Measurements from ENCODE around the gene CNOT3.
"Not testable (repeated sequence)": the region's sequence is repeated elsewhere in the genome, so short reads cannot be mapped to it uniquely, and the experiment has no call there.

CNOT3 gene

DNA sequence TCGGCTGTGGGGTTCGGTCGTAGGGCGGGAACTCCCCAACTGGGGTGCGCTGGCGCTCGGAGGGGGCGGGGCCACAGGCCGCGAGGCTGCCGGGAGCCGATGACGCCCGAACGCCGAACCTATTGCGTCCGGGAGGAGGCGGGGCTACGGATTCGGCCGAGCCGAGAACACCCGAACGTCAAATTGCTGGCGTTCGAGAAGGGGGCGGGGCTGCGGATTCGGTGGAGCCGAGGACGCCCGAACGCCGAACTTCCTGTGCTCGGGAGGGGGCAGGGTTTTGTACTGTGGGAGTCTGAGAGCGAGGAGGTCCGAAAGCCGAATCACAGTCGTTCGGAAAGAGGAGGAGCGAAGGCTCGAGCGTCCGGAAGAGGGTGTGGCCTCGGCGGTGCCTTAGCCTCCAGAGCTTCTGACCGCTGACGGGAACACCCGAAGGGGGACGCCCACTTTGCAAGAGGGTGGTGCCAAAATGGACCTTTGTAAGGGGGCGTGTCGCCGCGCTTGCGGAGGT lies 53.0 kb downstream of the CNOT3 start:
- in situ Hi-C loops (cut with MboI; ENCODE audit: low sequenced_read_pairs): no loop called here

DNA sequence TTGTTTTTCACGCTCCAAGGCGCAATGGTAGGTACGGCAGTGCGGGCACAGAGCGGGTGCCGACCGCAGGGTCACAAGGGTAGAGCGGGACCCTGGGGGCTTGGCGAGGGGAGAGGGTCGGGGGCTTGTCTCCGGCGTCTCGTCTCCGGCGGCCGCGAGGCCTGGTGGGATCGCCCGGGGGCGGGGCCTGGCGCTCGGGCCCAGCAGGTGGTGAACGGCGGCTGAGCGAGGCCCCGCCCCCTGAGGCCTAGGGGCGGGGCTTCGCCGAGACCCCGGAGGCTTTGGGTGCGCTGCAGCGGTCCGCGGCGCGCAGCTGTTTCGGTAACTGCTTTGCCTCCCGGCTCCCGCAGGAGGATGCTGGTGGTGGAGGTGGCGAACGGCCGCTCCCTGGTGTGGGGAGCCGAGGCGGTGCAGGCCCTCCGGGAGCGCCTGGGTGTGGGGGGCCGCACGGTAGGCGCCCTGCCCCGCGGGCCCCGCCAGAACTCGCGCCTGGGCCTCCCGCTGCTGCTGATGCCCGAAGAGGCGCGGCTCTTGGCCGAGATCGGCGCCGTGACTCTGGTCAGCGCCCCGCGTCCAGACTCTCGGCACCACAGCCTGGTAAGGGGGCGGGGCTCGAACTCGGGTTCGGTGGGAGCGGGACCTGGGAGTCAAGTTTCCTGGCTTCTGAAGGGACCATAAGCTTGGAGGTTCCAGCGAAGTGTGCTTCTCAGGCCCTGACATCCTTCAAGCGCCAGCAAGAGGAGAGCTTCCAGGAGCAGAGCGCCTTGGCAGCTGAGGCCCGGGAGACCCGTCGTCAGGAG lies 53.6 kb downstream of the CNOT3 start, which contains the start of gene TSEN34:
Gene TSEN34, plus strand, starts transcription at position 298 of the 800 bp plus-strand sequence. Its CDS starts 57 bp downstream, at position 355.
- in situ Hi-C loops (cut with MboI; ENCODE audit: low sequenced_read_pairs): no loop called here

DNA sequence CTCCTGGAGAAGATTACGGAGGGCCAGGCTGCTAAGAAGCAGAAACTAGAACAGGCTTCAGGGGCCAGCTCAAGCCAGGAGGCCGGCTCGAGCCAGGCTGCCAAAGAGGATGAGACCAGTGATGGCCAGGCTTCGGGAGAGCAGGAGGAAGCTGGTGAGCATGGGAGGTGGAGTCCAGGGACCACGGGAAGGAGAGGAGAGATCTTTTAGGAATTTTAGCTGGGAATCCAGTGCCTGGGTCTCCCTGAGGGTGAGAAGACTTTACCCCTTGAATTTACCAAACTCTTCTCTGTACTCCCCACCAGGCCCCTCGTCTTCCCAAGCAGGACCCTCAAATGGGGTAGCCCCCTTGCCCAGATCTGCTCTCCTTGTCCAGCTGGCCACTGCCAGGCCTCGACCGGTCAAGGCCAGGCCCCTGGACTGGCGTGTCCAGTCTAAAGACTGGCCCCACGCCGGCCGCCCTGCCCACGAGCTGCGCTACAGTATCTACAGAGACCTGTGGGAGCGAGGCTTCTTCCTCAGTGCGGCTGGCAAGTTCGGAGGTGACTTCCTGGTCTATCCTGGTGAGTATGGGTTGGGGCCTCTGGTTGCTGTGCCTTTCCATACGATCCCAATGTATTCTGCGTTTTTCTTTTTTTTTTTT lies 54.4 kb downstream of the CNOT3 start:
- in situ Hi-C loops (cut with MboI; ENCODE audit: low sequenced_read_pairs): no loop called here

DNA sequence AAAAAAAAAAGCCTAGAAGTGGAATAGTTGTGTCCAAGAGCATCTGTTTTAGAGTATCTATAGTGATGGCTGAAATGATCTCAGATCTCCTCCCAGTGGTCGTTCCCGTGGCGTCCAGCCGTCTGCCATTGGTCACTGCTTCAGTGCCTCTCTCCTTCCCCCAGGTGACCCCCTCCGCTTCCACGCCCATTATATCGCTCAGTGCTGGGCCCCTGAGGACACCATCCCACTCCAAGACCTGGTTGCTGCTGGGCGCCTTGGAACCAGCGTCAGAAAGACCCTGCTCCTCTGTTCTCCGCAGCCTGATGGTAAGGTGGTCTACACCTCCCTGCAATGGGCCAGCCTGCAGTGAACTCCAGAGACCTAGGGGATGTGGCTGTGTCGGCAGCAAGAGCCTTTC lies 55.4 kb downstream of the CNOT3 start:
- in situ Hi-C loops (cut with MboI; ENCODE audit: low sequenced_read_pairs): no loop called here

DNA sequence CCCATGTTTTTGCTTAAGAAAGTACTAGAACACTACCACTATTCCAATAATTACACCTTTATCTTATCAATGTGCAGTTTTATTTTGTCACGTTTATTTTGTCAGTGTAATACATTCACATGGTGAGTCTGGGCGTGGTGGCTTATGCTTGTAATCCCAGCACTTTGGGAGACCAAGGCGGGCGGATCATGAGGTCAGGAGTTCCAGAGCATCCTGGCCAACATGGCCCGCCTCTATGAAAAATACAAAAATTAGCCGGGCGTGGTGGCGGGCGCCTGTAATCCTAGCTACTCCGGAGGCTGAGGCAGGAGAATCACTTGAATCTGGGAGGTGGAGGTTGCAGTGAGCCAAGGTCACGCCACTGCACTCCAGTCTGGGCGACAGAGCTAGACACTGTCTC lies 56.9 kb downstream of the CNOT3 start:
- in situ Hi-C loops (cut with MboI; ENCODE audit: low sequenced_read_pairs): not testable (repeated sequence)

DNA sequence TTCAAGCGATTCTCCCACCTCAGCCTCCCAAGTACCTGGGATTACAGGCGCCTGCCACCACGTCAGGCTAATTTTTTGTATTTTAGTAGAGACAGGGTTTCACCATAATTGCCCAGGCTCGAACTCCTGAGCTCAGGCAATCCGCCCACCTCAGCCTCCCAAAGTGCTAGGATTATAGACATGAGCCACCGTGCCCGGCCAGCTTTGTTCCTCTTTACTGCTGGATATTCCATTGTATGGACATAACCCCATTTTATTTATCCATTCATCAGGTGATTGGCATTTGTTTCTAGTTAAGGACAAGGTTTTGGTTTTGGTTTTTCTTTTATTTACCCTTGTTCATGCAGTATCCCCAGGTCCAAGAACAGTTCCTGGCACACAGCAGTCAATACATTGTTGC lies 59.0 kb downstream of the CNOT3 start:
- in situ Hi-C loops (cut with MboI; ENCODE audit: low sequenced_read_pairs): no loop called here

DNA sequence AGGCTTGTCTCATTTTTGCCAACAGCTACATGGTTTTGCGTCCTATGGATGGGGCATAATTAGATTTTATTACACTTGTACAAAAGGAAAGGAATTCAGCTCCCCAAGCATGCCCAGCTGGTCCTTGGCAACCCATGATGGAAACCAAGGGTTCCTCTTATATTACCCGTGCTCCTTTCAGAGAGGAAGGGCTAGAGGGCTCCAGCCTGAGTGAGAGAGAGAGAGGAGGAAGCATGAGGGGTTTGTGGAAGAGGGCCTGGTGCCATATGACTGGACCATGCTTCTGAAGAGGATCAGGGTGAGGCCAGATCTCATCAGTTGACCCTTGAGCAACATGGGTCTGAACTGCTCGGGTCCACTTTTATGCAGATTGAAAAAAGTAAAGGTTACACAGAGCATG lies 59.6 kb downstream of the CNOT3 start:
- in situ Hi-C loops (cut with MboI; ENCODE audit: low sequenced_read_pairs): no loop called here

DNA sequence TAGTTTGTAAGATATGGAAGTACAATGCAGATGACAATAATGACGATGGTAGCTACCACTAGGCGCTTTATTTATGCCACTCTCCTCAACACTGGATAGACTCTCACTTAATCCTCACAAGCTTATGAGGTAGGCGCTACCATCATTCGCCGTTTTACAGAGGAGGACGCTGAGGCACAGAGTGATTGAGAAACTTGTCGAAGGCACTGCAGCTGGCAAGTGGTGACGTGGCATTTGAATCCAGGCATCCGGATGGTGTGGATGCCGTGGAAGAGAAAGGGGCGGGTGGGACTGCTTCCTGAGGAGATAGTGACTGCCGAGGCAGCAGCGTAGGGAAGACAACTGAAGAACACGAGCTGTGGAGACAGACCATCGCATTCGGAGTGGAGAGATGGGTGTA lies 61.8 kb downstream of the CNOT3 start:
- in situ Hi-C loops (cut with MboI; ENCODE audit: low sequenced_read_pairs): no loop called here

DNA sequence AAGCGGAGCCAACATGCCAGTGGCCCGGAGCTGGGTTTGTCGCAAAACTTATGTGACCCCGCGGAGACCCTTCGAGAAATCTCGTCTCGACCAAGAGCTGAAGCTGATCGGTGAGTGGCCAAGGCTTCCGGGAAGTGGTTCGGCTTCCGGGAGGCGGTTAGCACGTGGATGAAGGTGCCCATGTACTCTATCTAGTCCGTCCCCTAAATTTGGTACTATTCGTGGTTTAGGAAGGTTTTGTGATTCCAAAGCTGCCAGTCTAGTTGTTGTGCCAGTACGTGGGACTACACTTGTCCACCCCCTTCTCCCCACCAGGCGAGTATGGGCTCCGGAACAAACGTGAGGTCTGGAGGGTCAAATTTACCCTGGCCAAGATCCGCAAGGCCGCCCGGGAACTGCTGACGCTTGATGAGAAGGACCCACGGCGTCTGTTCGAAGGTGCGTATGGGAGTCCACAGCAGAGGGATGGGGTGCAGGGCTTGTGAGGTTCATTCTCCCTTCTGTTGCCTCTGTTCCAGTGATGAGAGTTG lies 63.7 kb downstream of the CNOT3 start:
- in situ Hi-C loops (cut with MboI; ENCODE audit: low sequenced_read_pairs): no loop called here

DNA sequence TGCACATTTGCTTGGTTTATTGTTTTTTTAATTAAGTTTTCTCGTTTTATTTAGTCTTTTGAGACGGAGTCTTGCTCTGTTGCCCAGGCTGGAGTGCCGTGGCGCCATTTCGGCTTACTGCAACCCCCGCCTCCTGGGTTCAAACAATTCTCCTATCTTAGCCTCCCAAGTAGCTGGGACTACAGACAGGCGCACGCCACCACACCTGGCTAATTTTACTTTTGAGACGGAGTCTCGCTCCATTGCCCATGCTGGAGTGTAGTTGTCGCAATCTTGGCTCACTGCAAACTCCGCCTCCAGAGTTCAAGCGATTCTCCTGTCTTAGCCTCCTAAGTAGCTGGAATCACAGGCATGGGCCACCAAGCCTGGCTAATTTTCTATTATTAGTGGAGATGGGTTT lies 64.4 kb downstream of the CNOT3 start:
- in situ Hi-C loops (cut with MboI; ENCODE audit: low sequenced_read_pairs): no loop called here

DNA sequence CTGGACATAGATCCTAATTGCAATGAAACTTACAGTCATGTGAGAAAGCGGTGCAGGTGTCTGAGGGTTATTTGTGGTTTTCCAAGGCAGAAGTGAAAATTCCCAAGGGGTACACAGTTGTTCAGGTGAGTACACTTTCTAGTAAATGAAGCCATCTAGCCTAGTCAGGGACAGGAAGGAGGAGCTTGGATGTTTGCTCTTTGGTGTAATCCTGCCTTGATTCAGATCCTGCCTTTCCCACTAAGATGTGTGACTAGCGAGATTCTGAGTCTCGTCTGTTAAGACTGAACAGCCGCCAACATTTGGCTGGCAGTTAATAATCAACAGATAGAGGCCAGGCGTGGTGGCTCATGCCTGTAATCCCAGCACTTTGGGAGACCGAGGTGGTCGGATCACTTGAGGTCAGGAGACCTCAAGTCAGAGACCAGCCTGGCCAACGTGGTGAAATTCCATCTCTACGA lies 65.6 kb downstream of the CNOT3 start:
- in situ Hi-C loops (cut with MboI; ENCODE audit: low sequenced_read_pairs): no loop called here

DNA sequence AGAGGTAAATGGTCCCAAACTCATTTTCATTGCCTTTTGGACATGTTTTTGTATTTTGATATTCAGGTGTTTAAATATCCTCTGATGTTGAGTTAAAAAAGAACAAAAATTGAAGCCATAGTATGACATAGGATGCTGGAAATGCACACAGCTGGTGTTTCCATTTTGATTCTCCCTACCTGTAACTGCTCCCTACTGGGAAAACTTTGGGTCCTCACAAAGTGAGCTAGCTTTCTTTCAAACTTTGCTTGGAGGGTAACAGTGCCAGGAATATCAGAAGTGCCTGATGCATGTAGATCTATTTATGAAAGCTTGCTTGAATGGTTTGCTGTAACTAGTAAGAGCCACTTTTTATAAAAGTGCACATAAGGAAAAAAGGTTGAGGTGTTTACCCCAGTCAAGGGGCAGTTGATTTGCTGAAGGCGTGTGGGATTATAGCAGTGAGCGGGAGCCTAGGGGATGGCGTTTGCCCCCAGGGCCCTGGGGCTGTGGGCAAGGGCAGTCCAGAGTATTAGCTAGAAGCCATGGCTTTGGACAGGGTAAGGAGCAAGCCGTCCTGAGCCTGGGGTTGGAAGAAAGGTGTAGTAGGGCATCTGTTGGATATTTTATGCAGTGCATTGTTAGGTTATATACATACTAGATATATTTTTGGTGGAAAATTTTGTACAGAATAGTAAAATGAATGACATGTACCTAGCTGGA lies 67.4 kb downstream of the CNOT3 start:
- in situ Hi-C loops (cut with MboI; ENCODE audit: low sequenced_read_pairs): no loop called here
